ENCODE results near the gene XRCC6.

XRCC6 gene

DNA sequence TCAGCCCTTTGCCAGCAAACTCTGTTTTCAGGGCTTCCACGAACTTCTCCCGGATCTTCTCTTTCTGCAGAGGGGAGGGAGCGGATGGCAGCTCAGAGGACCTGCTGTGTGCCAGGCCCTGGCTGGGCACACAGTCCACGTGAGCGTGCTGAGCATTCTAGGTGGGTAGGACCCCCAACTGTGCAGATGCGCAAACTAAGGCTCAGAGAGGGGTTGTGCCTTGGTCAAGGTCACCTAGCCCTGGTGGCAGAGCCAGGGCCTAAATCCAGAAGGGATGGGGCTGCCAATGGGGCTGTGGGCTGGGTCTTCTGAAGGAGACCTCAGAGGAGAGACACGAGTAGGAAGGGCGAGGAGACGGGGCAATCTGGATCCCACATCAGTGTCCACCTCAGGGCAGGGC is 42.3 kb upstream of the XRCC6 start:
- no peak for TF ChIP-seq TCF4 (CRISPR knock-in tag; IDR thresholded peaks at IDR 0.05; ENCODE audit: borderline replicate concordance)
- TF ChIP-seq OSR1 (CRISPR knock-in tag; IDR thresholded peaks at IDR 0.05) = no peak
- TF ChIP-seq ZNF8 (CRISPR knock-in tag; IDR thresholded peaks at IDR 0.05) = no peak
- no peak for TF ChIP-seq ZNF70 (CRISPR knock-in tag; IDR thresholded peaks at IDR 0.05)
- no peak for TF ChIP-seq ARNTL (CRISPR knock-in tag; IDR thresholded peaks at IDR 0.05; ENCODE audit: borderline replicate concordance, low read depth)
- TF ChIP-seq, protein P1, sequence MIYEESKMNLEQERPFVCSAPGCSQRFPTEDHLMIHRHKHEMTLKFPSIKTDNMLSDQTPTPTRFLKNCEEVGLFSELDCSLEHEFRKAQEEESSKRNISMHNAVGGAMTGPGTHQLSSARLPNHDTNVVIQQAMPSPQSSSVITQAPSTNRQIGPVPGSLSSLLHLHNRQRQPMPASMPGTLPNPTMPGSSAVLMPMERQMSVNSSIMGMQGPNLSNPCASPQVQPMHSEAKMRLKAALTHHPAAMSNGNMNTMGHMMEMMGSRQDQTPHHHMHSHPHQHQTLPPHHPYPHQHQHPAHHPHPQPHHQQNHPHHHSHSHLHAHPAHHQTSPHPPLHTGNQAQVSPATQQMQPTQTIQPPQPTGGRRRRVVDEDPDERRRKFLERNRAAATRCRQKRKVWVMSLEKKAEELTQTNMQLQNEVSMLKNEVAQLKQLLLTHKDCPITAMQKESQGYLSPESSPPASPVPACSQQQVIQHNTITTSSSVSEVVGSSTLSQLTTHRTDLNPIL (CRISPR knock-in tag; IDR thresholded peaks at IDR 0.05; ENCODE audit: low read depth) = no peak
- TF ChIP-seq ZFP3 (CRISPR knock-in tag; IDR thresholded peaks at IDR 0.05) = no peak
- no peak for TF ChIP-seq ZC3H10 (CRISPR knock-in tag; IDR thresholded peaks at IDR 0.05)
- TF ChIP-seq, protein P2, sequence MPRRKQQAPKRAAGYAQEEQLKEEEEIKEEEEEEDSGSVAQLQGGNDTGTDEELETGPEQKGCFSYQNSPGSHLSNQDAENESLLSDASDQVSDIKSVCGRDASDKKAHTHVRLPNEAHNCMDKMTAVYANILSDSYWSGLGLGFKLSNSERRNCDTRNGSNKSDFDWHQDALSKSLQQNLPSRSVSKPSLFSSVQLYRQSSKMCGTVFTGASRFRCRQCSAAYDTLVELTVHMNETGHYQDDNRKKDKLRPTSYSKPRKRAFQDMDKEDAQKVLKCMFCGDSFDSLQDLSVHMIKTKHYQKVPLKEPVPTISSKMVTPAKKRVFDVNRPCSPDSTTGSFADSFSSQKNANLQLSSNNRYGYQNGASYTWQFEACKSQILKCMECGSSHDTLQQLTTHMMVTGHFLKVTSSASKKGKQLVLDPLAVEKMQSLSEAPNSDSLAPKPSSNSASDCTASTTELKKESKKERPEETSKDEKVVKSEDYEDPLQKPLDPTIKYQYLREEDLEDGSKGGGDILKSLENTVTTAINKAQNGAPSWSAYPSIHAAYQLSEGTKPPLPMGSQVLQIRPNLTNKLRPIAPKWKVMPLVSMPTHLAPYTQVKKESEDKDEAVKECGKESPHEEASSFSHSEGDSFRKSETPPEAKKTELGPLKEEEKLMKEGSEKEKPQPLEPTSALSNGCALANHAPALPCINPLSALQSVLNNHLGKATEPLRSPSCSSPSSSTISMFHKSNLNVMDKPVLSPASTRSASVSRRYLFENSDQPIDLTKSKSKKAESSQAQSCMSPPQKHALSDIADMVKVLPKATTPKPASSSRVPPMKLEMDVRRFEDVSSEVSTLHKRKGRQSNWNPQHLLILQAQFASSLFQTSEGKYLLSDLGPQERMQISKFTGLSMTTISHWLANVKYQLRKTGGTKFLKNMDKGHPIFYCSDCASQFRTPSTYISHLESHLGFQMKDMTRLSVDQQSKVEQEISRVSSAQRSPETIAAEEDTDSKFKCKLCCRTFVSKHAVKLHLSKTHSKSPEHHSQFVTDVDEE (CRISPR knock-in tag; IDR thresholded peaks at IDR 0.05) = no peak
- ATAC-seq = no peak

DNA sequence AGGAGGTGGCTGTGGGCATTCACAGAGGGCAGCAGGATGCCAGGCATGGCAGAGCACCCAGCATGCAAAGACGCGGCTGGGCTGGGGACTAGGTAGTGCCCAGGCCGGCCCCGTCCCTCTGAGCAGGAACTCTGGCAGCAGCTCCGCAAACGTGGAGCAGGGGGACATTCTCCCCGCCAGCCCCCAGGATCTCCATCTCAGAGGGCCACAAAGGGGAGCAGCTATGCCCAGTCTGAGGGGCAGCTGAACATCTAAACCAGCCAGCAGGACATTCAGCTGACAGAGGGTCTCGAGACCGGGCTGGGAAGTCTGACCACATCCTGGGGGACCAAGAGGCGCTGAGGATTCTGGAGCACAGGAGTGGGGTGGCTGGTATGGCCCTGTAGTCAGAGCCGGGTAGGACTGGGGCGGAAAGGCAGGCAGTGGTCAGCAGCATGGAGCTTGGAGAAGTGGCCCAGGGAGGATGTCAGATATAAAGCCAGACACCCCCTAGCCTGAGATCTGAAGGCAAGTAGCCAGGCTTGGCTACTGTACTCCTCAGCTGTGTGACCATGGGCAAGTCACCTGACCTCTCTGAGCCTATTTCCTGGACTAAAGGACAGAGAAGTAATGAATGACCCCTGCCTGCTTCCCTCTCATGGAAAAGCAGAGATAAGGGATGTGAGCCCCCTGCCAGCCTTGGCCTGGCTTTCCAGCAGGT is 41.6 kb upstream of the XRCC6 start:
- TF ChIP-seq ESRRG (CRISPR knock-in tag; IDR thresholded peaks at IDR 0.05) (no peak), CSDC2 (CRISPR knock-in tag; IDR thresholded peaks at IDR 0.05) (no peak), TCF4 (CRISPR knock-in tag; IDR thresholded peaks at IDR 0.05; ENCODE audit: borderline replicate concordance) (no peak)
- TF ChIP-seq, protein P1 (CRISPR knock-in tag; IDR thresholded peaks at IDR 0.05; ENCODE audit: low read depth) = no peak
- ATAC-seq = no peak

DNA sequence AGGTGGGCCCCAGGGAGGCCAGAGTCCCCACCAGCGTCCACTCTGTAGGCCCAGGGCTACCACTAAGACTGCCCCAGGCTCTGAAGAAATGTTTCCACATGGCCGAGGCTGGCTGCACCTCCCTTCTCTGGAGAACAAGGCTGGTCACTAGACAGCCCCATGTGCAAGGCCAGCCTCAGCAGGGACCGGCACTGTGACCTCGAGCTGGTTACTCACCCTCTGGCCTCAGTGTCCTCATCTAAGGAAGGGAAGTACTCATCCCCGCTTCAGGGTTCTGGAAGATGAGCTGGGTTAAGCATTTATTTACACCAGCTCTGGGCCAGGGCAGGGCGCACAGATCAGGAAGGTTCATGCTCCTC is 41.1 kb upstream of the XRCC6 start:
- ATAC-seq = no peak
- TF ChIP-seq TCF4 (CRISPR knock-in tag; IDR thresholded peaks at IDR 0.05; ENCODE audit: borderline replicate concordance) = no peak
- TF ChIP-seq, protein P2 (CRISPR knock-in tag; IDR thresholded peaks at IDR 0.05) = no peak
- no peak for TF ChIP-seq ZNF70 (CRISPR knock-in tag; IDR thresholded peaks at IDR 0.05)
- TF ChIP-seq, protein P3, sequence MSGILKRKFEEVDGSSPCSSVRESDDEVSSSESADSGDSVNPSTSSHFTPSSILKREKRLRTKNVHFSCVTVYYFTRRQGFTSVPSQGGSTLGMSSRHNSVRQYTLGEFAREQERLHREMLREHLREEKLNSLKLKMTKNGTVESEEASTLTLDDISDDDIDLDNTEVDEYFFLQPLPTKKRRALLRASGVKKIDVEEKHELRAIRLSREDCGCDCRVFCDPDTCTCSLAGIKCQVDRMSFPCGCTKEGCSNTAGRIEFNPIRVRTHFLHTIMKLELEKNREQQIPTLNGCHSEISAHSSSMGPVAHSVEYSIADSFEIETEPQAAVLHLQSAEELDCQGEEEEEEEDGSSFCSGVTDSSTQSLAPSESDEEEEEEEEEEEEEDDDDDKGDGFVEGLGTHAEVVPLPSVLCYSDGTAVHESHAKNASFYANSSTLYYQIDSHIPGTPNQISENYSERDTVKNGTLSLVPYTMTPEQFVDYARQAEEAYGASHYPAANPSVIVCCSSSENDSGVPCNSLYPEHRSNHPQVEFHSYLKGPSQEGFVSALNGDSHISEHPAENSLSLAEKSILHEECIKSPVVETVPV (CRISPR knock-in tag; IDR thresholded peaks at IDR 0.05) = no peak
- no peak for TF ChIP-seq BACH2 (CRISPR knock-in tag; IDR thresholded peaks at IDR 0.05; ENCODE audit: borderline replicate concordance)
- no peak for TF ChIP-seq ARNTL (CRISPR knock-in tag; IDR thresholded peaks at IDR 0.05; ENCODE audit: borderline replicate concordance, low read depth)
- no peak for TF ChIP-seq TOX (CRISPR knock-in tag; IDR thresholded peaks at IDR 0.05; ENCODE audit: borderline replicate concordance)
- TF ChIP-seq ZFP30 (CRISPR knock-in tag; IDR thresholded peaks at IDR 0.05) = no peak
- TF ChIP-seq PPARA (CRISPR knock-in tag; IDR thresholded peaks at IDR 0.05; ENCODE audit: borderline replicate concordance) = no peak
- TF ChIP-seq ZNF8 (CRISPR knock-in tag; IDR thresholded peaks at IDR 0.05) = no peak

DNA sequence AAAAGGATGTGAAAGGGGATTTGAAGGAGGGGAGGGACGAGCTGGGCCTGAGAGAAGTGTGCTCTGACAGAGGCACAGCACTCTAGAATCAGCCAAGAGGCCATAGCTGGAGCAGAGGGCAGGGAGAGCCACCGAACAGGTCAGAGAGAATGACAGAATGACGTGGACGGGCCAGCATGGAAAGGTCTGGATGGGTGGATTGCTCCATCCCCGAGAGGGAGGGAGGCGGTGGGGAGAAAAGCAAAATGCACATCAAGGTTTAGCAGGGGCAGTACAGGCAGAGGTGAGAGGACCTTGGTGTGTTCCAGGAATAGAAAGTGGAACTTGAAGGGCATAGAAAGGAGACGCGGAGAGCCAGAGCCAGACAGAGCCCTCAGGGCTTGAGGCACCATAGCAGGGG is 38.4 kb upstream of the XRCC6 start:
- no peak for ATAC-seq
- TF ChIP-seq, protein P1 (CRISPR knock-in tag; IDR thresholded peaks at IDR 0.05; ENCODE audit: low read depth) = no peak
- no peak for TF ChIP-seq ZNF565 (CRISPR knock-in tag; conservative IDR thresholded peaks at IDR 0.05; ENCODE audit: low read depth)
- no peak for TF ChIP-seq GLIS3 (CRISPR knock-in tag; IDR thresholded peaks at IDR 0.05)
- TF ChIP-seq TCF4 (CRISPR knock-in tag; IDR thresholded peaks at IDR 0.05; ENCODE audit: borderline replicate concordance) = no peak
- no peak for TF ChIP-seq ISL1 (CRISPR knock-in tag; IDR thresholded peaks at IDR 0.05)
- no peak for TF ChIP-seq PPARA (CRISPR knock-in tag; IDR thresholded peaks at IDR 0.05; ENCODE audit: borderline replicate concordance)
- TF ChIP-seq, protein P3 (CRISPR knock-in tag; IDR thresholded peaks at IDR 0.05) = no peak
- TF ChIP-seq, protein P4, sequence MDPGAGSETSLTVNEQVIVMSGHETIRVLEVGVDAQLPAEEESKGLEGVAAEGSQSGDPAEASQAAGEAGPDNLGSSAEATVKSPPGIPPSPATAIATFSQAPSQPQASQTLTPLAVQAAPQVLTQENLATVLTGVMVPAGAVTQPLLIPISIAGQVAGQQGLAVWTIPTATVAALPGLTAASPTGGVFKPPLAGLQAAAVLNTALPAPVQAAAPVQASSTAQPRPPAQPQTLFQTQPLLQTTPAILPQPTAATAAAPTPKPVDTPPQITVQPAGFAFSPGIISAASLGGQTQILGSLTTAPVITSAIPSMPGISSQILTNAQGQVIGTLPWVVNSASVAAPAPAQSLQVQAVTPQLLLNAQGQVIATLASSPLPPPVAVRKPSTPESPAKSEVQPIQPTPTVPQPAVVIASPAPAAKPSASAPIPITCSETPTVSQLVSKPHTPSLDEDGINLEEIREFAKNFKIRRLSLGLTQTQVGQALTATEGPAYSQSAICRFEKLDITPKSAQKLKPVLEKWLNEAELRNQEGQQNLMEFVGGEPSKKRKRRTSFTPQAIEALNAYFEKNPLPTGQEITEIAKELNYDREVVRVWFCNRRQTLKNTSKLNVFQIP (CRISPR knock-in tag; IDR thresholded peaks at IDR 0.05; ENCODE audit: borderline replicate concordance, low read depth) = no peak
- TF ChIP-seq ZC3H10 (CRISPR knock-in tag; IDR thresholded peaks at IDR 0.05) = no peak
- TF ChIP-seq ESRRG (CRISPR knock-in tag; IDR thresholded peaks at IDR 0.05) = no peak

All from SK-N-SH treated with all-trans-retinoic acid at 6 μM for 48 hours (cell line).